Measurements from ENCODE around the gene CGB2.
"Not testable (repeated sequence)": the region's sequence is repeated elsewhere in the genome, so short reads cannot be mapped to it uniquely, and the experiment has no call there.

The CGB2 gene
- 0 reads per million in 3 donors for total RNA-seq

DNA sequence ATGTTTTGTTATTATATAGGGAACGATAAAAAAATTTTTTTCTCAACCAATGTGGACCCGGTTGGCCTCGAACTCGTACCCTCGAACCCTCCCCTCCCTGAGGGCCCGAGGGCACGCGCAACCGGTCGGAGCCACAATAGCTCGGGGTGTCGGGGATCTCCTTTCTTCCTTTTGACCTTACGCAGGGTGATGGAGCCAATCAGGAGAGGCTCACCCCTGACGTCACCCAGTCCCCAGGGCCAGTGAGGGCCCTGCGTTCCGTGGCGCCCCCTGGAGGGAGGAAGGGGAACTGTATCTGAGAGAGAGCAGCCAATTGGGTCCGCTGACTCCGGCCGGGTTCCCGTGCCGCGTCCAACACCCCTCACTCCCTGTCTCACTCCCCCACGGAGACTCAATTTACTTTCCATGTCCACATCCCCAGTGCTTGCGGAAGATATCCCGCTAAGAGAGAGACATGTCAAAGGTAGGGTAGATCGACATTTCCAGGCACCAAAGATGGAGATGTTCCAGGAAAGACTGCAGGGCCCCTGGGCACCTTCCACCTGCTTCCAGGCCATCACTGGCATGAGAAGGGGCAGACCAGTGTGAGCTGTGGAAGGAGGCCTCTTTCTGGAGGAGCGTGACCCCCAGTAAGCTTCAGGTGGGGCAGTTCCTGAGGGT, at the start of gene CGB2:
Gene CGB2 (plus strand): TSS at position 249 of the 660 bp plus-strand sequence. CDS start 206 bp downstream, at position 455.
- H3K36me3 ChIP-seq (ENCODE audit: control insufficient read depth, insufficient read depth, low read length); H3K27me3 ChIP-seq (replicated peaks; ENCODE audit: control insufficient read depth, insufficient read depth, low read length, poor library complexity, severe bottlenecking); H3K9me3 ChIP-seq (ENCODE audit: control insufficient read depth, low read length); H3K4me3 ChIP-seq (ENCODE audit: insufficient read depth, low read depth, low read length, poor library complexity, severe bottlenecking); H3K27ac ChIP-seq (ENCODE audit: insufficient read depth, low read length, poor library complexity, severe bottlenecking); H3K4me1 ChIP-seq (ENCODE audit: control insufficient read depth, insufficient read depth, low read length, poor library complexity, severe bottlenecking): not testable (repeated sequence)
- DNase-seq, result peak in 2 of 3 donors; percentile 27 to 49

DNA sequence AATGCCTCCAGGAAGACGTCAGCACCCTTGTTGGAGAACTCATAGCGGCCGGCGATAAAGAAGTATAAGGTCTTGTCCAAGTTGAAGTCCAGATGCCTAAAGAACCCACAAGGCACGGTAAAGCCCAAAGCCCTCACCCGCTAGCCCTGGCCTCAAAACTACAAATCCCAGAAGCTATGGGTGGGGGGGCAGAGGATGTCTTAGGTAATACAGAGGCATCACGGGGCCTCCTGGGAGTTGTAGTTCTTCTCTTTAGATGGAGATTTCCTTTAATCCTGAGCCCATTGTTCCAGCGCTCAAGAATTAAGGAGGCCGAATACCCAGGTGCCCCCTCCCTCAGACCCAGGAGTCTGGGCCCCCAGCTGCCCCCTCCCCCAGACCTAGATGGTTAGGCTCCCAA, 49.4 kb upstream of the CGB2 start:
- DNase-seq, result no peak
- H3K4me3 ChIP-seq (ENCODE audit: insufficient read depth, low read depth, low read length, poor library complexity, severe bottlenecking), result no peak overlapping the region
- no peaks in the 10 kb centered on the region for H3K9me3 ChIP-seq (ENCODE audit: control insufficient read depth, low read length)
- H3K4me1 ChIP-seq (ENCODE audit: control insufficient read depth, insufficient read depth, low read length, poor library complexity, severe bottlenecking), result no peaks in the 10 kb centered on the region
- no peaks in the 10 kb centered on the region for H3K27me3 ChIP-seq (replicated peaks; ENCODE audit: control insufficient read depth, insufficient read depth, low read length, poor library complexity, severe bottlenecking)
- H3K36me3 ChIP-seq (ENCODE audit: control insufficient read depth, insufficient read depth, low read length), result peaks cover 11% of the 10 kb centered on the region
- no peak overlapping the region for H3K27ac ChIP-seq (ENCODE audit: insufficient read depth, low read length, poor library complexity, severe bottlenecking)

DNA sequence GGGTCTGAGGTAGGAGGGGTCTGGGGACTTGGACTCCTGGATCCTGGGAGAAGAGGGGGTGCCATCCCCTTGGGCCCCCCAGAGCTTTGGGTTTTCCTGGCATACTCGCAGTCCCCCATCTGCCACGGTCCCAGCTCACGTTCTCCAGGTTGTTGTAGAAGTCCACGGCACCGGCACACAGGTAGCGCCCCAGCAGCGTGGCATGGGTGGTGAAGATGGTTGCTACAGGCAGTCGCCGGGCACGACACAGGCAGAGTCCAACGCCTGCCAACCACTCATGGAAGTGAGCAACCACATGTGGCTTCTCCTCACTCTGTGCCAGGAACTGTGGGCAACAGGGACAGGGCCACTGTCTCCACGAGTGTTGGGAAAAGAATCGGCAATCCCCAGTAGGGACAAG, 46.0 kb upstream of the CGB2 start:
- no peak overlapping the region for H3K27ac ChIP-seq (ENCODE audit: insufficient read depth, low read length, poor library complexity, severe bottlenecking)
- H3K4me1 ChIP-seq (ENCODE audit: control insufficient read depth, insufficient read depth, low read length, poor library complexity, severe bottlenecking), result no peaks in the 10 kb centered on the region
- H3K4me3 ChIP-seq (ENCODE audit: insufficient read depth, low read depth, low read length, poor library complexity, severe bottlenecking), result no peak overlapping the region
- H3K36me3 ChIP-seq (ENCODE audit: control insufficient read depth, insufficient read depth, low read length), result peaks cover 16% of the 10 kb centered on the region
- no peak for DNase-seq
- H3K27me3 ChIP-seq (replicated peaks; ENCODE audit: control insufficient read depth, insufficient read depth, low read length, poor library complexity, severe bottlenecking), result no peaks in the 10 kb centered on the region
- H3K9me3 ChIP-seq (ENCODE audit: control insufficient read depth, low read length), result no peaks in the 10 kb centered on the region

DNA sequence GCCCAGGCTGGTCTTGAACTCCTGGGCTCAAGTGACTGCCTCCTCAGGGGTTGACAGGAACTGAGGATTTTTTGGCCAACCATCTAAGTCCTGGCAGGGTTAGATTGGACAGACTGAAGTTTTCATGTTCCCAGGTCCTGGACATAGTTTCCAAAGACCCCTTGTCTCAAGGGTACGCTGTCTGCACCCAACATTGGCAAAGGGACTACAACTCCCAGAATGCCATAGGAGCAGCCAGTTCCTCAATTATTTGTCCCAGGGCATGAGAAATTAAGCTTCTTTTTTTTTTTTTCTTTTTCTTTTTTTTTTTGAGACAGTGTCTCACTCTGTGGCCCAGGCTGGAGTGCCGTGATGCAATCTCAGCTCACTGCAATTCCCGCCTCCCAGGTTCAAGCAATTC, 45.5 kb upstream of the CGB2 start:
- no peak for DNase-seq
- H3K27me3 ChIP-seq (replicated peaks; ENCODE audit: control insufficient read depth, insufficient read depth, low read length, poor library complexity, severe bottlenecking), result no peaks in the 10 kb centered on the region
- no peaks in the 10 kb centered on the region for H3K9me3 ChIP-seq (ENCODE audit: control insufficient read depth, low read length)
- H3K4me1 ChIP-seq (ENCODE audit: control insufficient read depth, insufficient read depth, low read length, poor library complexity, severe bottlenecking), result no peaks in the 10 kb centered on the region
- no peak overlapping the region for H3K4me3 ChIP-seq (ENCODE audit: insufficient read depth, low read depth, low read length, poor library complexity, severe bottlenecking)
- H3K36me3 ChIP-seq (ENCODE audit: control insufficient read depth, insufficient read depth, low read length), result peaks cover 16% of the 10 kb centered on the region
- no peak overlapping the region for H3K27ac ChIP-seq (ENCODE audit: insufficient read depth, low read length, poor library complexity, severe bottlenecking)

DNA sequence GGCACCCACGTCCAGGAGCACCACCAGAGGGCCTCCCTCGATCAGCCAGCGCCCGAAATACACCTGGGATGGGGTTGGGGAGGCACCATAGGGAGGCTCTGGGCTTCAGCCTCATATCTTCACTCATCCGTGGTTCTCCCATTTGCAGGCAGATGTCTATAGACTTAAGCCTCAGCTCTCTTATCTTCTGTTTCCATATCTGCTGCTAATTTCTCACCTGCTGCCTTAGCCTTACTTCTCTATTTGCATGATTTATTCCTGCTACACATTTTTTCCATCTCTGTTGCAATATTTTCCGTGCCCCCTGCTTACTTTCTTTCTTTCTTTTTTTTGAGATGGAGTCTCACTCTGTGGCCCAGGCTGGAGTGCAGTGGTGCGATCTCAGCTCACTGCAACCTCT, 44.4 kb upstream of the CGB2 start:
- Histone ChIP-seq H3K27ac (ENCODE audit: insufficient read depth, low read length, poor library complexity, severe bottlenecking) (no peak overlapping the region), H3K36me3 (ENCODE audit: control insufficient read depth, insufficient read depth, low read length) (peaks cover 8% of the 10 kb centered on the region), H3K4me3 (ENCODE audit: insufficient read depth, low read depth, low read length, poor library complexity, severe bottlenecking) (no peak overlapping the region), H3K9me3 (ENCODE audit: control insufficient read depth, low read length) (no peaks in the 10 kb centered on the region), H3K4me1 (ENCODE audit: control insufficient read depth, insufficient read depth, low read length, poor library complexity, severe bottlenecking) (peaks cover 11% of the 10 kb centered on the region), H3K27me3 (replicated peaks; ENCODE audit: control insufficient read depth, insufficient read depth, low read length, poor library complexity, severe bottlenecking) (no peaks in the 10 kb centered on the region)
- no peak for DNase-seq

DNA sequence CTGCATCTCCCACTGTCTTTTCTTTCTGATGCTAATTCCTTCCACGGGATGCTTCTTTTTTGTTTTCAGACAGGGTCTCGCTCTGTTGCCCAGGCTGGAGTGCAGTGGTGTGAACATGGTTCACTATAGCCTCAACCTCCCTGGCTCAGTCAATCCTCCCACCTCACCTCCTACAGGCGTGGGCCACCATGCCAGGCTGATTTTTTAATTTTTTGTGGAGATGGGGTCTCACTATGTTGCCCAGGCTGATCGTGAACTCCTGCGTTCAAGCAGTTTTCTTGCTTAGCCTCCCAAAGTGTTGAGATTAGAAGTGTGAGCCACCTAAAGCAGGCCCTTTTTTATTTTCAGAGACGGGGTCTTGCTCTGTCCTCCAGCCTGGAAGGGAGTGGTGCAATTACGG, 43.4 kb upstream of the CGB2 start:
- H3K36me3 ChIP-seq (ENCODE audit: control insufficient read depth, insufficient read depth, low read length), result peaks cover 5% of the 10 kb centered on the region

DNA sequence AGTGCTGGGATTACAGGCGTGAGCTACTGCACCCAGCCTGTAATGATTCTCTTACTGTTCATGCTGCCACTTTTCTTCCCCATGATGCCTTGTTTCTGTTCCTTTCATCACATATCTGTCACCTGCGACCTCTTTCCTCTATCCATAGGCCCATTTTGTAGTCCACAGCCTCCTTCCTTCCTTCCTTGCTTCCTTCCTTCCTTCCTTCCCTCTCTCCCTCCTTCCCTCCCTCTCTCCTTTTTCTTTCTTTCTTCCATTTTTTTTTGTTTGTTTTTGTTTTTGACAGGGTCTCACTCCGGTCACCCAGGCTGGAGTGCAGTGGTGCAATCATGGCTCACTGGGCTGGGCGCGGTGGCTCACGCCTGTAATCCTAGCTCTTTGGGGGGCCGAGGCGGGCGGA, 42.8 kb upstream of the CGB2 start:
- Histone ChIP-seq H3K36me3 (ENCODE audit: control insufficient read depth, insufficient read depth, low read length) (peaks cover 5% of the 10 kb centered on the region), H3K9me3 (ENCODE audit: control insufficient read depth, low read length) (no peaks in the 10 kb centered on the region), H3K27me3 (replicated peaks; ENCODE audit: control insufficient read depth, insufficient read depth, low read length, poor library complexity, severe bottlenecking) (no peaks in the 10 kb centered on the region), H3K4me3 (ENCODE audit: insufficient read depth, low read depth, low read length, poor library complexity, severe bottlenecking) (no peak overlapping the region), H3K4me1 (ENCODE audit: control insufficient read depth, insufficient read depth, low read length, poor library complexity, severe bottlenecking) (peaks cover 19% of the 10 kb centered on the region), H3K27ac (ENCODE audit: insufficient read depth, low read length, poor library complexity, severe bottlenecking) (no peak overlapping the region)
- DNase-seq, result no peak

More for the DNA sequence above, 43.4 kb upstream of the CGB2 start:
- Histone ChIP-seq H3K4me3 (ENCODE audit: insufficient read depth, low read depth, low read length, poor library complexity, severe bottlenecking) (no peak overlapping the region), H3K27ac (ENCODE audit: insufficient read depth, low read length, poor library complexity, severe bottlenecking) (no peak overlapping the region), H3K27me3 (replicated peaks; ENCODE audit: control insufficient read depth, insufficient read depth, low read length, poor library complexity, severe bottlenecking) (no peaks in the 10 kb centered on the region), H3K9me3 (ENCODE audit: control insufficient read depth, low read length) (no peaks in the 10 kb centered on the region), H3K4me1 (ENCODE audit: control insufficient read depth, insufficient read depth, low read length, poor library complexity, severe bottlenecking) (peaks cover 18% of the 10 kb centered on the region)
- no peak for DNase-seq

DNA sequence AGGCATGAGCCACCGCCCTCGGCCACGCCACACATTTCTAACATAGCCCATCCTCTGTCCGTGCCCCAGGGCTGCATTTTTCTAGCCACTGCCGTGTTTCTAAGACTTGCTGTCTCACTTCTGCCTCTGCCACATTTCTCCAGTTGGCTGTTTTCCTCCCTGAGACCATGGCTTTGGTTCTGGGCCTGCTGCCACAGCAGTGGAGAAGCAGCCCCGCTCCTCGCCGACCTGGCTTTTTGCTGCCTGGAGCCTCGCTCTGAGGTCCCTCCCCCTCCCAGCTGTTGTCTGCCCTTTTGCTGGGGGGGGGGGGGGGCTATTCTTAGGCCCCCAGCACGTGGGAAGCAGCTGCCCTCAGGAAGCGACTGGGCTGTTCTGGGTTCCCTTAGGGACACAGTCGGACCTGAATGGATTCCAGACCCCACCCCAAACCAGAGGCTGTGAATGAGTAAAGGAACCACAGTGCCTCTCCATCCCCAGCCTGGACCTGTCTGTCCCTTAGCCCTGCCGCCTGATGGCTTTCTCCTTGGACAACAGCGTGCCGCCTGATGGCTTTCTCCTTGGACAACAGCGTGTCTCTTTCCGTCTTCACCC, 41.9 kb upstream of the CGB2 start:
- Histone ChIP-seq H3K27me3 (replicated peaks; ENCODE audit: control insufficient read depth, insufficient read depth, low read length, poor library complexity, severe bottlenecking) (no peaks in the 10 kb centered on the region), H3K27ac (ENCODE audit: insufficient read depth, low read length, poor library complexity, severe bottlenecking) (no peak overlapping the region), H3K9me3 (ENCODE audit: control insufficient read depth, low read length) (no peaks in the 10 kb centered on the region), H3K4me3 (ENCODE audit: insufficient read depth, low read depth, low read length, poor library complexity, severe bottlenecking) (no peak overlapping the region), H3K36me3 (ENCODE audit: control insufficient read depth, insufficient read depth, low read length) (peaks cover 5% of the 10 kb centered on the region), H3K4me1 (ENCODE audit: control insufficient read depth, insufficient read depth, low read length, poor library complexity, severe bottlenecking) (peaks cover 26% of the 10 kb centered on the region)
- DNase-seq, result no peak

DNA sequence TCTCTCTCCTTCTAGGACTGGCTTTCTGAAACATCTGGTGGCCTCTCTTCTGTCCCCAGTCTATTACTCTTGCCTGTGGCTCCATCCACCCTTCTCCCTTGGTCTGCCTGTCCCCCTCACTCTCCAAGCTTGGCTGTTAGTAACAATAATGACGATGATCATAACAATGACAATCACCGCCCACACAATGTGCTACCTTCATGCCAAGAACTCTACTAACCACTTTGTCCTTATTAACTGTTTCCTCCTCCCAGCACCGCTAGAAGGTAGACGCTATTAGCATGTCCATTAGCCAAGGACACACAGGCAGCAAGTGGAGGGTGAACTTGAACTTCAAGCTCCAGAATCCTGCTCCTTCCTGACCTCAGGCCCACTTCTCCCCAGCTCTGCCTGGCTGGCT, 41.3 kb upstream of the CGB2 start:
- Histone ChIP-seq H3K36me3 (ENCODE audit: control insufficient read depth, insufficient read depth, low read length) (peaks cover 5% of the 10 kb centered on the region), H3K27ac (ENCODE audit: insufficient read depth, low read length, poor library complexity, severe bottlenecking) (no peak overlapping the region), H3K9me3 (ENCODE audit: control insufficient read depth, low read length) (no peaks in the 10 kb centered on the region), H3K4me3 (ENCODE audit: insufficient read depth, low read depth, low read length, poor library complexity, severe bottlenecking) (no peak overlapping the region), H3K27me3 (replicated peaks; ENCODE audit: control insufficient read depth, insufficient read depth, low read length, poor library complexity, severe bottlenecking) (no peaks in the 10 kb centered on the region), H3K4me1 (ENCODE audit: control insufficient read depth, insufficient read depth, low read length, poor library complexity, severe bottlenecking) (peaks cover 26% of the 10 kb centered on the region)
- no peak for DNase-seq

DNA sequence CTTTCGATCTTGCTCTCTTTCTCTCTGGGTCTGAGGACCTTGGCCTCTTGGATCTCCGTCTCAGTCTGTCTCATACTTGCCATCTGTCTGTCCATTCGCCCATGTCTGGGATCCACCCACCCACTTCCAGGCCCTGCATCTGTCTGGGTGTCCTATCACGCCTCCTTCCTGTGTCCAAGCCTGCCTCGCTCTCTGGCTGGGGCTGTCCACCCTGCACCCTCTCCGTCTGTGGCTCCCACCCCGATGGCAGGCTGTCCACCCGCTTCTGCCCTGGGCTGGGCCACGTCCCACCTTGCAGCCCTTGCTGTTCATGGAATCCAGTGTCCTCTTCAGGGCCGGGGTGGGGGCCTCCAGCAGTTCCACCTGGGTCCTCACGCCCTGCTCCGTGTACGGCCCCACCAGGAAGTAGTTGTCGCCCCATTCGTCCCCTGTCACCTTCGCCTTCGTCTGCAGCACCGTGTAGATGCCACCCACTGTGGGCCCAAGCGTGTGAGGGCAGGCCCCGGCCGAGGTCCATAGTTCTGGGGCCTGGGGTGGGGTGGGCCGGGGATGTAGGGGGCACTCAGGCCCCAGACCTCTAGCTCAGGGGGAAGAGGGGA, 40.6 kb upstream of the CGB2 start:
- Histone ChIP-seq H3K36me3 (ENCODE audit: control insufficient read depth, insufficient read depth, low read length) (peaks cover 5% of the 10 kb centered on the region), H3K9me3 (ENCODE audit: control insufficient read depth, low read length) (no peaks in the 10 kb centered on the region), H3K4me1 (ENCODE audit: control insufficient read depth, insufficient read depth, low read length, poor library complexity, severe bottlenecking) (peaks cover 26% of the 10 kb centered on the region), H3K27me3 (replicated peaks; ENCODE audit: control insufficient read depth, insufficient read depth, low read length, poor library complexity, severe bottlenecking) (no peaks in the 10 kb centered on the region), H3K4me3 (ENCODE audit: insufficient read depth, low read depth, low read length, poor library complexity, severe bottlenecking) (no peak overlapping the region), H3K27ac (ENCODE audit: insufficient read depth, low read length, poor library complexity, severe bottlenecking) (no peak overlapping the region)
- DNase-seq, result no peak

Measured in effector memory CD4-positive, alpha-beta T cell (primary cell).